Esophagus (tissue), 2 donors: Measurements from ENCODE around the gene WDR20. TPM values are rescaled to one million over a fixed set of nuclear protein-coding genes. Genes with fewer than 3 reads are reported as not detected.

ENCODE experiments used
- H3K27ac ChIP-seq, 2 donors: one replicate each; pipeline ENCODE4 v1.5.1; 2013; ENCODE audit warnings: low read depth in 2 of 2, mild to moderate bottlenecking in 2 of 2, inconsistent platforms in 1 of 2, low read length in 1 of 2, moderate library complexity in 1 of 2
- H3K27me3 ChIP-seq, 2 donors: one replicate each; pipeline ENCODE4 v1.6.1; 2013; ENCODE audit warnings: low read length in 2 of 2, control low read depth in 1 of 2, mild to moderate bottlenecking in 1 of 2; ENCODE audit not compliant: insufficient read depth in 2 of 2, control insufficient read depth in 1 of 2
- H3K36me3 ChIP-seq, 2 donors: one replicate each; pipeline ENCODE4 v1.6.1; 2013; ENCODE audit warnings: low read length in 1 of 2; ENCODE audit not compliant: control insufficient read depth in 2 of 2, insufficient read depth in 2 of 2
- H3K4me1 ChIP-seq, 2 donors: one replicate each; pipeline ENCODE4 v1.6.1; 2013; ENCODE audit warnings: low read length in 1 of 2; ENCODE audit not compliant: control insufficient read depth in 2 of 2, insufficient read depth in 2 of 2
- H3K4me3 ChIP-seq, 2 donors: one replicate each; pipeline ENCODE4 v1.5.1; 2013; ENCODE audit warnings: low read length in 2 of 2, mild to moderate bottlenecking in 2 of 2, low read depth in 1 of 2, moderate library complexity in 1 of 2
- H3K9me3 ChIP-seq, 2 donors: one replicate each; pipeline ENCODE4 v1.6.1; 2013; ENCODE audit warnings: mild to moderate bottlenecking in 2 of 2, low read depth in 1 of 2, low read length in 1 of 2, moderate library complexity in 1 of 2; ENCODE audit not compliant: control insufficient read depth in 2 of 2, insufficient read depth in 1 of 2
- WGBS, 2 donors: extraction: QIAGEN DNeasy Blood & Tissue Kit; methylation state at CpG; one replicate each; pipeline ENCODE4 v1.1.7; 2013; 5-methylcytosine and 5-hydroxymethylcytosine counted together
- polyA plus RNA-seq, 2 donors: library from polyadenylated mRNA; stranded (reverse); fragments of 200-250 nt; gene quantifications; one replicate each; pipeline ENCODE4 v1.2.3, GENCODE V29; 2013
- donor health status: healthy with polysubstance abuse.
- donor health status: Bipolar disorder and iron deficiency.

The WDR20 gene
- polyA plus RNA-seq, 2 donors, result 12.8 to 13.1 TPM

DNA sequence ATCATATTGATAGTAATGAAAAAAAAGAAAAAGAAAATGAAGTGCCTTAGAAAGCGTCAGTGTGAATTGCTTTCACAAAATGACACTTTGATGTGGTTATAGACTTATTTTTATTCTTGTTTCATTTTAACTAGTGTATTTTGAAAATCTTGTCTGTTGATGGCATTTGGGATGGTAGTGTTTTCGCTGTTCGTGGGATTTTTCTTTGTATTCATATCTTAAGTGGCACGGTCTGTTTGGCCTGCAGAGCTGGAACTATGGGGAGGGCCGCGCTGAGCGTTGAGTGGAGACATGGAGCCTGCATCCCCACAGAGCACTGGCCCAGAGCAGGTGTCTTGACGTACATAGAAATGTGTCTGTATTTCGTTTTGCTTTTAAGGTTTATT, 61.6 kb downstream of the WDR20 start:
- WGBS, 2 donors, result 85% methylated on average over 9 of the region's 9 CpGs
- H3K4me1 ChIP-seq, result peaks cover 0 to 2% of the 10 kb centered on the region in 2 donors
- H3K4me3 ChIP-seq, result no peak overlapping the region
- no peak overlapping the region for H3K27ac ChIP-seq
- H3K36me3 ChIP-seq, result peaks cover 25 to 27% of the 10 kb centered on the region in 2 donors
- H3K9me3 ChIP-seq, result no peaks in the 10 kb centered on the region
- no peaks in the 10 kb centered on the region for H3K27me3 ChIP-seq

DNA sequence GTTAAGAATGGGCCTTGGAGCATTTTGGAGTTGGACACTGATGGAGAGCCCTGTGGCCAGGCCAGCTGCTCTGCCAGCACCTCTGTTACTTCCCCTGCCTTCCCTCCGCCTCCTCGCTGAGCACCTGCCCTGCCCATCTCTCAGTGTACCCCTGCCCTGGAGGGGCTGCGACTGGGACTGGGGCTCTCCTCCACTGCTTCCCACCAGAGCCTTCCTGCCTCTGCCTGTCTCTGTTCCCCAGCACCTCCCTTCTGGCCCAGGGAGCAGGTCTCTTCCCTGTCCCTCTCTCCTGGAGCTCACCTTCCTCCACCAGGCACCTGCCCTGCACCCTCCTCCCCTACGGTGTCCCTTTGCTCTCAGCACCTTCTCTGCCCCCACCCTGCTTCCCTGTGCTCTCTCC, 62.1 kb downstream of the WDR20 start:
- H3K9me3 ChIP-seq, result no peaks in the 10 kb centered on the region
- peaks cover 0 to 2% of the 10 kb centered on the region in 2 donors for H3K4me1 ChIP-seq
- no peaks in the 10 kb centered on the region for H3K27me3 ChIP-seq
- peaks cover 24 to 30% of the 10 kb centered on the region in 2 donors for H3K36me3 ChIP-seq
- H3K27ac ChIP-seq, result no peak overlapping the region
- no peak overlapping the region for H3K4me3 ChIP-seq
- 82 to 84% methylated on average over 3 to 4 of the region's 4 CpGs for WGBS, 2 donors

DNA sequence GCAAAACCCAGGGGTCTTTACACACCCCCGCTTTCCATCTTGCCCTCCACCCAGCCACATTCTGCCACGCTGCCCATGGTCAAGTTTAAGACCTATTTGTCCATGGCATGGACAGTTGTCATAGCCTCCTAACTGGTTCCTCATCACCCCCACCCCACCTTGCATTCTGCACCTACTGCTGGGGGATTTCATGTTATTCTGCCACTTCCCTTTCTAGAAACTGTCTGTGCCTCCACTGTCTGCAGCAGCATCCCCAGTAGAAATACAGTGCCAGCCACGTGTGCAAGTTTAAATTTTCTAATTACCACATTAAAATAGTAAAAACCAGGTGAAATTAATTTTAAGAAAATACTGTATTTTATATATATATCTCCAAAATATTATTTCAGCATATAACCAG, 63.2 kb downstream of the WDR20 start:
- peaks cover 0 to 2% of the 10 kb centered on the region in 2 donors for H3K4me1 ChIP-seq
- H3K36me3 ChIP-seq, result peaks cover 22 to 31% of the 10 kb centered on the region in 2 donors
- no peaks in the 10 kb centered on the region for H3K9me3 ChIP-seq
- H3K4me3 ChIP-seq, result no peak overlapping the region
- no peaks in the 10 kb centered on the region for H3K27me3 ChIP-seq
- H3K27ac ChIP-seq, result no peak overlapping the region
- WGBS, 2 donors, result 86 to 87% methylated on average over 3 of the region's 3 CpGs

DNA sequence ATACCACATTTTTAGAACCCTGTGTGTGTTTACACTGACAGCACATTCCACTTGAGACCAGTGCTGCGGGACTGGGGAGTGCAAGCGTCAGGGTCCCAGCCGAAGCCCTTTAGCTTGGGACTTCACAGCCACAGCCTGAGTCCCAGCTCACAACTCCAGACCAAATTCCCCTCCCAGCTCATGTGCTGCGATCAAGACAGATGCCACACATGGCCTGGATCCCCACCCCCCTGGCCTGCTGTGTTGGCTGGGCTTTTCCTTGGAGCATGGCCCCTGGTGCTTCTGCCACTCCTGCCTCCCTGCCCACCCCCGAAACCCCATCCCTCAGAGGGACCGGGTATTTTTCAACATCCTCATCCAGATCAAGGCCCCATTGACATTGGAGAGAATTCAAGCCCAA, 63.7 kb downstream of the WDR20 start:
- Histone ChIP-seq H3K4me3 (no peak overlapping the region), H3K27ac (no peak overlapping the region), H3K27me3 (no peaks in the 10 kb centered on the region), H3K36me3 (peaks cover 20 to 31% of the 10 kb centered on the region in 2 donors), H3K9me3 (no peaks in the 10 kb centered on the region), H3K4me1 (peaks cover 0 to 2% of the 10 kb centered on the region in 2 donors)
- 81 to 83% methylated on average over 6 of the region's 6 CpGs for WGBS, 2 donors

DNA sequence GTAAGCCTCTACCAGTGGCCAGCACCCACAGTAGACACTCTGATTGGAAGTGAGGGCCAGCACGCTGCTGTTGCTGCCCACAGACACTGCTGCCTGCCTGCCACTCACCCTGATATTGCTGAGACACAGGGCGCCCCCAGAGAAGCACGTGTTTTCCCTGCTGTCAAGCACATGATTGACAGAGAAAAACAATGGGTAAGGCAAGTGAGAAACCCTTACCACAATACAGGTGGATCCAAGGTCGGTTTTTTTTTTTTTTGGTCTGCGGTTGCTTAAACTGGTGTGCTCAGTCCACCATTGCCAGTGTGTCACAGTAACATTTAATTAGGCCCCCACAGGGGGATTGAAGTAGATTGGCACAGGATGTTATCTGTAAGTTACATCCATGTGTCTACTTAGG, 65.9 kb downstream of the WDR20 start:
- Histone ChIP-seq H3K9me3 (no peaks in the 10 kb centered on the region), H3K27me3 (no peaks in the 10 kb centered on the region), H3K27ac (no peak overlapping the region), H3K36me3 (peaks cover 20 to 40% of the 10 kb centered on the region in 2 donors), H3K4me1 (peaks cover 0 to 2% of the 10 kb centered on the region in 2 donors), H3K4me3 (no peak overlapping the region)
- WGBS, 2 donors, result 72 to 77% methylated on average over 5 of the region's 5 CpGs

DNA sequence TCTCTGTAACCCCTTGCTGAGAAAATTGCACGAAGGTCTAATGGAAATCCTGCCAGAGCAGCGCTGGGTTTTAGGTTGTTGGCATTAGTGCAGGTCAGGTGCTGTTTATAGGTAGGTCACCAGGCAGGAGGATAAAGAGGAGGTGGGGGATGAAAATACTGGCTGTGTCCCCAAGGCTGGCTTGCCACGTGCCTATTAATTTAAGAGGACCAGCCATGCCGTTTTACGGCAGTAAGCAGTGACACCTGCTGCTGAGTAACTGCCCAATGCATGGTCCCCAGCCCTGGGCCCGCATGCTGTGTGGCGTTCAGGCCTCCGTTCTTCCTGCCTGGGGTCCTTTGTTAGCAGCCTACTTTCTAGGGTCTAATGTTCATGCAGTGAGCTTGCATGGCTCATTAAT, 67.2 kb downstream of the WDR20 start:
- H3K36me3 ChIP-seq, result peaks cover 20 to 34% of the 10 kb centered on the region in 2 donors
- H3K9me3 ChIP-seq, result no peaks in the 10 kb centered on the region
- H3K27me3 ChIP-seq, result no peaks in the 10 kb centered on the region
- no peak overlapping the region for H3K27ac ChIP-seq
- H3K4me3 ChIP-seq, result no peak overlapping the region
- peaks cover 0 to 2% of the 10 kb centered on the region in 2 donors for H3K4me1 ChIP-seq
- WGBS, 2 donors, result 83 to 88% methylated on average over 8 of the region's 8 CpGs

DNA sequence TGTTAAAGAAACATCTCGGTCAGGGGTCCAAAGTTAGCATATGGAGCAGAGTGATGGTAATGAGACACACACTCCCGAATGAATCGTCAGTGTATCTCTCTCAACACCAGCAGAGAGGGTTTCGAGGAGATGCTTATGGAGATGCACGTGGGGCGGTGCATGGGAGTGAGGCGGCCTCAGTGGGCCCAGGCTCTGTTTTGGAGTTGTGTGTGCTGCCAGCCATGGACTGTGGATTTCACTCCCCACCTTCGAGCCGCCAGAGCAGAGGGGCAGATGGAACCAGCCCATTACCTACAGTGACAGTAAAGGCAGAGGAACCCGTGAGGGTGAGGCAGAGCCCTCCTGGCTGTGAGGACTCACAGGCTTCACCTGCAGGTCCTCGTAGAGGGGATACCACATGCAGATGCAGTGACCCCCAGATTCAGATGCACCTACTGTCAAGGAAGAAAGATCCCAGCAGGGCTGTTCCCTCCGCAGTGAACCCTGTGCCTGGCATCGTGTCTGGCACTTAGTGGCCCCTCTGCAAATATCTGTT, 68.2 kb downstream of the WDR20 start:
- Histone ChIP-seq H3K27me3 (no peaks in the 10 kb centered on the region), H3K4me3 (no peak overlapping the region), H3K36me3 (peaks cover 20 to 40% of the 10 kb centered on the region in 2 donors), H3K9me3 (no peaks in the 10 kb centered on the region), H3K27ac (no peak overlapping the region), H3K4me1 (peaks cover 0 to 2% of the 10 kb centered on the region in 2 donors)
- WGBS, 2 donors, result 93 to 94% methylated on average over 13 of the region's 13 CpGs

DNA sequence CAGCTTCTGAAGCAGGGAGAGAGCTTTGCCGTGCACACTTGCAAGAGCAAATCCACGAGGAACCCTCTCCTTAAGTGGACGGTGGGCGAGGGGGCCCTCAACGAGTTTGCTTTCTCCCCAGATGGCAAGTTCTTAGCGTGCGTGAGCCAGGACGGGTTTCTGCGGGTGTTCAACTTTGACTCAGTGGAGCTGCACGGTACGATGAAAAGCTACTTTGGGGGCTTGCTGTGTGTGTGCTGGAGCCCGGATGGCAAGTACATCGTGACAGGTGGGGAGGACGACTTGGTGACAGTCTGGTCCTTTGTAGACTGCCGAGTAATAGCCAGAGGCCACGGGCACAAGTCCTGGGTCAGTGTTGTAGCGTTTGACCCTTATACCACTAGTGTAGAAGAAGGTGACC, 69.0 kb downstream of the WDR20 start:
- Histone ChIP-seq H3K4me1 (no peaks in the 10 kb centered on the region), H3K4me3 (no peak overlapping the region), H3K27ac (no peak overlapping the region), H3K27me3 (no peaks in the 10 kb centered on the region), H3K36me3 (peaks cover 20 to 39% of the 10 kb centered on the region in 2 donors), H3K9me3 (no peaks in the 10 kb centered on the region)
- 93 to 94% methylated on average over 17 of the region's 17 CpGs for WGBS, 2 donors

DNA sequence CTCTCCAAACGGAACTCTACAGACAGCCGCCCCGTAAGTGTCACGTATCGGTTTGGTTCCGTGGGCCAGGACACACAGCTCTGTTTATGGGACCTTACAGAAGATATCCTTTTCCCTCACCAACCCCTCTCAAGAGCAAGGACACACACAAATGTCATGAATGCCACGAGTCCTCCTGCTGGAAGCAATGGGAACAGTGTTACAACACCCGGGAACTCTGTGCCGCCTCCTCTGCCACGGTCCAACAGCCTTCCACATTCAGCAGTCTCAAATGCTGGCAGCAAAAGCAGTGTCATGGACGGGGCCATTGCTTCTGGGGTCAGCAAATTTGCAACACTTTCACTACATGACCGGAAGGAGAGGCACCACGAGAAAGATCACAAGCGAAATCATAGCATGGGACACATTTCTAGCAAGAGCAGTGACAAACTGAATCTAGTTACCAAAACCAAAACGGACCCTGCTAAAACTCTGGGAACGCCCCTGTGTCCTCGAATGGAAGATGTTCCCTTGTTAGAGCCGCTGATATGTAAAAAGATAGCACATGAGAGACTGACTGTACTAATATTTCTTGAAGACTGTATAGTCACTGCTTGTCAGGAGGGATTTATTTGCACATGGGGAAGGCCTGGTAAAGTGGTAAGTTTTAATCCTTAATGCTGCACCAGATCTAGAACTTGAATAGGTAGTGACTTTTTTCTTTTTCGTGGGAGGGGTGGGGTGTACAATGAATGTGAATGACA, 69.7 kb downstream of the WDR20 start:
- Histone ChIP-seq H3K27ac (no peak overlapping the region), H3K9me3 (no peaks in the 10 kb centered on the region), H3K27me3 (no peaks in the 10 kb centered on the region), H3K4me1 (no peaks in the 10 kb centered on the region), H3K36me3 (peaks cover 15 to 41% of the 10 kb centered on the region in 2 donors), H3K4me3 (no peak overlapping the region)
- 78 to 80% methylated on average over 19 of the region's 19 CpGs for WGBS, 2 donors
